Measurements from ENCODE around the gene TMEM184C. TPM values are rescaled to one million over a fixed set of nuclear protein-coding genes. Genes with fewer than 3 reads are reported as not detected.

Gene TMEM184C
- total and polyA plus RNA-seq, 2 of the 8 experiments (the other 6 are each of a cell fraction or from before 2014, with no cell fraction given) = 11.1 to 42.4 TPM

GRCh38 chr4:147597561-147597960 is 19.6 kb upstream of the TMEM184C start:
- H3K27ac ChIP-seq (ENCODE audit: low read depth, low read length) = no peak overlapping the region
- H2BK15ac ChIP-seq (ENCODE audit: low read length) = no peak overlapping the region
- no peak overlapping the region for H2BK5ac ChIP-seq (ENCODE audit: low read depth, low read length)
- no peak overlapping the region for H3K9ac ChIP-seq (replicated peaks in 1 of 4; ENCODE audit: extremely low read depth in 1 of 4, low read depth in 3 of 4, low read length in 3 of 4)
- TF ChIP-seq ZNF274 (IDR thresholded peaks at IDR 0.05; ENCODE audit: borderline replicate concordance, extremely low read depth, low read length) (no peak), CBX8 (IDR thresholded peaks at IDR 0.05; ENCODE audit: borderline replicate concordance, low read depth, low read length) (no peak), ASH2L (IDR thresholded peaks at IDR 0.05; ENCODE audit: low read length) (no peak)
- no peak overlapping the region for H2AFZ ChIP-seq (ENCODE audit: low read length)
- no peak overlapping the region for H3K56ac ChIP-seq (replicated peaks; ENCODE audit: insufficient read length, low read depth, low read length)
- H4K20me1 ChIP-seq (replicated peaks in 1 of 2; ENCODE audit: control insufficient read depth in 1 of 2, insufficient read depth in 2 of 2, low read length in 2 of 2) = no peaks in the 10 kb centered on the region
- no peak overlapping the region for H2BK20ac ChIP-seq (ENCODE audit: low read length)
- H3K4me3 ChIP-seq (ENCODE audit: extremely low read depth in 1 of 4, insufficient read depth in 2 of 4, low read depth in 3 of 4, low read length in 4 of 4) = no peak overlapping the region
- no peaks in the 10 kb centered on the region for H3K36me3 ChIP-seq (ENCODE audit: control insufficient read depth in 2 of 4, insufficient read depth in 4 of 4, low read length in 3 of 4)
- H3K23ac ChIP-seq (ENCODE audit: insufficient read length) = no peak overlapping the region
- H4K5ac ChIP-seq (ENCODE audit: insufficient read length, low read depth, low read length) = no peak overlapping the region
- no peaks in the 10 kb centered on the region for H3K79me1 ChIP-seq (ENCODE audit: low read depth, low read length)
- no peak overlapping the region for H2AK5ac ChIP-seq (ENCODE audit: low read depth, low read length)
- no peak overlapping the region for H3K4me2 ChIP-seq (ENCODE audit: insufficient read depth in 1 of 2, low read depth in 2 of 2, low read length in 2 of 2)
- ChIA-PET POLR2A (ENCODE audit: partially characterized antibody) (interaction anchor here (0.8 kb wide), 1 partner anchor 11 kb away, joined by 3 read pairs; no protein-coding TSS in a partner anchor), CTCF (ENCODE audit: partially characterized antibody) (interaction anchor here (0.6 to 10.2 kb wide), 11 partner anchors 9 to 503 kb away, joined by 3 to 93 read pairs (median 4); no protein-coding TSS in a partner anchor)
- H4K91ac ChIP-seq (replicated peaks; ENCODE audit: insufficient read length, low read length) = no peak overlapping the region
- no peaks in the 10 kb centered on the region for H3K27me3 ChIP-seq (replicated peaks in 1 of 4; ENCODE audit: control insufficient read depth in 3 of 4, extremely low read depth in 1 of 4, insufficient read depth in 3 of 4, low read length in 3 of 4)
- H3K4me1 ChIP-seq (replicated peaks in 1 of 4; ENCODE audit: control insufficient read depth in 3 of 4, insufficient read depth in 4 of 4, low read length in 3 of 4) = peaks cover 0 to 3% (median 0%) of the 10 kb centered on the region in 4 experiments; a peak in 1 of 7 replicates
- H2BK120ac ChIP-seq (replicated peaks; ENCODE audit: low read depth, low read length) = no peak overlapping the region
- H3K23me2 ChIP-seq (ENCODE audit: low read depth, low read length) = no peaks in the 10 kb centered on the region
- H2BK12ac ChIP-seq (ENCODE audit: low read depth, low read length) = no peak overlapping the region
- H3K9me3 ChIP-seq (ENCODE audit: insufficient read depth in 2 of 2, low read depth in 1 of 2, low read length in 1 of 2) = no peaks in the 10 kb centered on the region
- H3K18ac ChIP-seq (ENCODE audit: extremely low read depth, low read length) = no peak overlapping the region
- H3K79me2 ChIP-seq (ENCODE audit: control insufficient read depth in 1 of 2, insufficient read depth in 2 of 2, low read length in 2 of 2) = no peaks in the 10 kb centered on the region
- H3K4ac ChIP-seq (replicated peaks; ENCODE audit: insufficient read length, low read depth, low read length) = no peak overlapping the region
- DNase-seq (ENCODE audit: low read depth in 1 of 2, low spot score in 2 of 2) (no peak), FAIRE-seq (no peak)
- H3K14ac ChIP-seq (ENCODE audit: insufficient read length) = no peak overlapping the region
- WGBS, 2 experiments (ENCODE audit: extremely low coverage in 1 of 2, insufficient coverage in 1 of 2, insufficient read length in 1 of 2, insufficient replicate concordance in 2 of 2, low coverage in 1 of 2, low lambda C conversion rate in 2 of 2, missing lambda C conversion rate in 1 of 2) = 94% methylated on average over 2 of the region's 2 CpGs; no CpG with 5 or more reads in 1 of the 2 experiments
- no peak overlapping the region for H4K8ac ChIP-seq (ENCODE audit: extremely low read depth, insufficient read depth, low read length)

All from H1 (cell line).